ENCODE data around the gene ASB3.

DNA sequence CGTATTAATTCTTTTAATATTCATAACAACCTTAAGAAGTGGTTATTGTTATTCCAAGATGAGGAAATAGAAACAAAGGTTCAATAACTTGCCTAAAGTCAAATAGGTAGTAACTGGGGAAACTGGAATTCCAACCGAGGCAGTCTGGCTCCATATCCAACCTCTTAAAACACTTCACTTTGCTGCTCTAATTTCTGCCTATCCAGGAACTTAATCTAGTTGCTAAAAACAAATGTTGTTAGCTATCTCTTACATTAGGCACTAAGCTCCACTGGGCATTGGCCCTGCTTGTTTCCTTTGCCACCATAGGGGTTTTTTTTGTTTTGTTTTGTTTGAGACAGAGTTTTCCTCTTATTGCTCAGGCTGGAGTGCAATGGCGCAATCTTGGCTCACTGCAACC, 24.8 kb upstream of the ASB3 start:
- TF ChIP-seq POLR2A (IDR thresholded peaks at IDR 0.05), result no peak
- TF ChIP-seq, protein P1, sequence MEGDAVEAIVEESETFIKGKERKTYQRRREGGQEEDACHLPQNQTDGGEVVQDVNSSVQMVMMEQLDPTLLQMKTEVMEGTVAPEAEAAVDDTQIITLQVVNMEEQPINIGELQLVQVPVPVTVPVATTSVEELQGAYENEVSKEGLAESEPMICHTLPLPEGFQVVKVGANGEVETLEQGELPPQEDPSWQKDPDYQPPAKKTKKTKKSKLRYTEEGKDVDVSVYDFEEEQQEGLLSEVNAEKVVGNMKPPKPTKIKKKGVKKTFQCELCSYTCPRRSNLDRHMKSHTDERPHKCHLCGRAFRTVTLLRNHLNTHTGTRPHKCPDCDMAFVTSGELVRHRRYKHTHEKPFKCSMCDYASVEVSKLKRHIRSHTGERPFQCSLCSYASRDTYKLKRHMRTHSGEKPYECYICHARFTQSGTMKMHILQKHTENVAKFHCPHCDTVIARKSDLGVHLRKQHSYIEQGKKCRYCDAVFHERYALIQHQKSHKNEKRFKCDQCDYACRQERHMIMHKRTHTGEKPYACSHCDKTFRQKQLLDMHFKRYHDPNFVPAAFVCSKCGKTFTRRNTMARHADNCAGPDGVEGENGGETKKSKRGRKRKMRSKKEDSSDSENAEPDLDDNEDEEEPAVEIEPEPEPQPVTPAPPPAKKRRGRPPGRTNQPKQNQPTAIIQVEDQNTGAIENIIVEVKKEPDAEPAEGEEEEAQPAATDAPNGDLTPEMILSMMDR (IDR thresholded peaks at IDR 0.05), result no peak

Data from thyroid gland (tissue), 4 donors.